Stimulated activated CD4-positive, alpha-beta T cell treated with anti-CD3 and anti-CD28 coated beads, Interleukin-1b, Interleukin-23, amount 100 ng/mL, for 48 hours (primary cell): Measurements from ENCODE around the gene SLC4A8.
A peak's percentile ranks its signal among the peaks of the same experiment; 100 is the strongest.
"Not testable (repeated sequence)": the region's sequence is repeated elsewhere in the genome, so short reads cannot be mapped to it uniquely, and the experiment has no call there.

Experiments
- DNase-seq: peaks from one replicate; pipeline ENCODE4 v3.0.0-alpha.2; 2020

Gene SLC4A8

DNA sequence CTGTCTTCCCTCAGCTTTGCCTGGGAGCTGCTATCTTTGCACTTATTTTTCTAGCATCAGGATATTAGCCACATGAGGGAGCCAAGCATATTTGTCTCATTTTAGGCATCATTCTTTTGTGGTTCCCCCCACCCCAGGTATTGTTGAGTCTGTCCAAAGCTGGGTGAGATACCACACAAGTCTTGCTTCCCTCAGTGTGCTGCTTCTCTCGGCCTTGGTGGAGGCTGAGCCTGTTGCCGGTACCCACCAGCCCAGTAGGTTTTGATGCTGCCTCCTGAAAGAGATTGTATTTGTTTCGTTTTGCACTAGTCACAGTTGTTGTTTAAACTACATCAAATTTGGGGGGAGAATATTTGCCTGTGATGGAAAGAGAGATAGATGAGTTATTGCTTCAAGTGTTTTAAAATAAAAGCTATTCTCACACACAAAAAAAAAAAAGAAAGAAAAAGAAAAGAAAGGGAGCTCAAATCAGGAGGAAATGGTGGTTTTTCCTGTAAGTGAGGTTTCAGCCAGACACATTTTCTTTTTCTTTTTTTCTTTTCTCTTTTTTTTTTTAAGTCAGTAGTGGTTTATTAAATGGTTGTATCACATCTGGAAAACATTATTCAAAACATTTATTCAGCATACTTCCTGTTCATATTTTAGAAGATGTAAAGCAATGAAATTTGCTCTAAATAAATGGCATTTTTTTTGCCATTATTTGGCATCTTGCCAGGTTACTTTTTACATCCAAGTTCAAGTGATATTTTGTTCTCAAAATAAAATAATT, 58.5 kb downstream of the SLC4A8 start:
- DNase-seq = peak; percentile 20

DNA sequence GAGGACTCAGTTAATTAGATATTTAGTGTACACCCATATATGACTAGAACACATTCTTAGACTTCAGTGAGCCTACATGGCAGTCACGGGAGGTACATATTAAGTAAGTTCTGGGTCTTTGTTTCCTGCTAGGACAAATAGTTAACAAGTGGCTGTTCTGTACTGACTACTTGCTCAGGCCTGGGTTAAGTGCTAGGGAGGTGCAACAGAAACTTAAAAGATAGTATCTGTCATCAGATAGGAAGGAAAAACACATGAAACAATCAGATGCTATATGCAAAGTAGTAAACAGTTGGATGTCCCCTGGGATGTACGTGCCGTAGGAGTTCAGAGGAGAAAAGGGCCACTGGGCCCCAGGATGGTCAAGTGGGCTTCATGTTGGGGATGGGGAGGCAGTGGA, 59.5 kb downstream of the SLC4A8 start:
- no peak for DNase-seq

DNA sequence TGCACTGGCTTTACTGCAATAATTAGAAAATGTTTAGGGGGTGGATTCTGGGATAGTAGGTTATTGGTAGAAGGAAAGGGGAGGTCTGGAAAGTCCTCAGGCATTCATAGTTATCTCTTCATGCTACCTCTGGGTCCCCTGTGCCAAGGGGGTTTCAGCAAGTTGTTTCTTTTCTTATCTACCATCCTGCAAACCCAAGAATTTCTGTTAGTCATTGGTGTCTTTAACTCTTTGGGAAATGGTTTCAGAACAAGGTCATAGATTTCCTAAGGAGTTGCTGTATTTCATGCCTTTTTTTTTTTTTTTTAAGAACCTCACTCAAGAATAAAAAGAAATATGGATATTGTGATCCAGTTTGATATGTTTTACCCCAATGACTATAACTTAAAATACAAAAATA, 63.6 kb downstream of the SLC4A8 start:
- DNase-seq = no peak

DNA sequence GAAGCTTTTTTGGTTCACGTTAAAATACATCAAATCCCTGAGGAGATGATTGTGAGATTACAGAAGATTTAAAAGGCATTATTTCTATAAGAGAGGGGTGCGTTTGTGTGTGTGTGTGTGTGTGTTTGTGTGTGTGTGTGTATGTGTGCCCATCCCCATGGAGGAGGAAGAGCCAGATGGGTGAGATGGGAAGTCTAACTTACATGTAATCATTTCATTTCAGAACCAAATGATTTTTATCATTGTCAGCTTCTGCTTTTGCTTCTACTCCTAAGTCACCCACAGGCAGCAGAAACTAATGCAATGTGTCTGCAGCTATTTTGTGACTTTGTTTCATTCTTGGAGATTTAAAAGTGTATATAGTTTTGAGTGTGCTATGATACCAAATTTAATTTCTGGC, 68.7 kb downstream of the SLC4A8 start:
- DNase-seq = no peak

DNA sequence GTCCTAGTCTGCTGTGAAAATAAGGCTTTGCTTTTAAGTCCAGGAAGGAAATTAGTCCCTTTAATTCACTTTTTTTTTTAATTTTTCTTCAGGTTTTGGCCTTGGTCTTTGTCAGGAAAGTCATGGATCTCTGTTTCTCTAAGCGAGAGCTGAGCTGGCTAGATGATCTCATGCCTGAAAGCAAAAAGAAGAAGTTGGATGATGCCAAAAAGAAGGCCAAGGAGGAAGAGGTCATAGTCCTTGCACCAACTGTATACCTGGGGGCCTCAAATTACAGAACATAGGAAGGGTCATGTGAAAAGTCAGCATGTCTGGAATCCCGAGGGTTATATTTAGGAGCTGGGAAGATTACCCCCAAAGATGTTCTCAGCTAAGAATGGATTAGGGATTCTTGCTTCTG, 72.3 kb downstream of the SLC4A8 start:
- DNase-seq = no peak

DNA sequence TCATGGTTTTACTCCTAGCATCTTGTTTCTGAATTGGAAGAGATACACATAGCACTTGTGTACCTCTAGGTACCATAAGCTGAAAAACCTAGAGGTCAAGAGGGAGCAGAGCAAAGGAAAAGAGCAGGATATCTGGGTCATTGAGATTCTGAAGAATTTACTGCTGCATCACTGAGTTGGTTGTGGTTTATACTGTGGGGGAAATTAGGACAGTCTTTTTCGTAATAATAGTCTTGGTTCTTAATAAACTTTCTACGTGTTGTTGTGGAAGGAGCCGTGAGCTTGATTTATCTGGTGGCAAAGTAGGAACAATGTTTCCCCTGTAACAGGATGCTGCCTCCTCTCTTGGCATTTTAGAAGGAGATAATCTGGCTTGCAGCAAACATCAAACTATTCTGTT, 80.2 kb downstream of the SLC4A8 start:
- no peak for DNase-seq

DNA sequence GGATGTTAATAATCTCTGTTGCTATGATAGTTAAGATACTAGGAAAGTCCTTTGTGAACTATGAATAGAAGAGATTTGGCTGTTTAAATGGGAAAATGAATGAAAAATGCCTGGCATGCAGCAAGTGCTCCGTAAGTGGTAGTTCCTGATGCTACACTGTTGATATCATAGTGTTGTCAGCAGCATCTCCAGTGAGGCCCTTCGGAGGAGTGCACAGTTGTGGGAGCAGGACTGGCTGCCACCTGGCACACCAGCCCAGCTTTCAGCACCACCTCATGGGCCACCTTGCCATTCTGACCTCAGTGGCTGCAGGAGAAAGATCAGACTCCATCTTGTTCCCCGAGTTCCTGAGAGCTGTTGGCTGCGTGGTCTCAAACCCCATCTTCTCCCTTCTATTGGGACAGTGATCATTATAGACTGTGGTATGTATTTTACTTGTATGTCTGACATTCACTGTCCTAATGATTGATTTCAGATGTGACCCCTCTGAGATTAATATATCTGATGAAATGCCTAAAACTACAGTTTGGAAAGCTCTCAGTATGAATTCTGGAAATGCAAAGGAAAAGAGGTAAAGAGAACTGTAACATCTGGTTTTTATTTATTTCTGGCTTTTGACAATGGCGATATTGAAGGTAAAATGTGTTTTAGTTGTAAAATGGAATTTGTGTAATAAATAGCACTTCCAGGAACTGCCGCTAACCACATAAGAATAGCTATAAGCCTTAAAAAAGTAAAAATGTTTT, 80.9 kb downstream of the SLC4A8 start:
- no peak for DNase-seq

DNA sequence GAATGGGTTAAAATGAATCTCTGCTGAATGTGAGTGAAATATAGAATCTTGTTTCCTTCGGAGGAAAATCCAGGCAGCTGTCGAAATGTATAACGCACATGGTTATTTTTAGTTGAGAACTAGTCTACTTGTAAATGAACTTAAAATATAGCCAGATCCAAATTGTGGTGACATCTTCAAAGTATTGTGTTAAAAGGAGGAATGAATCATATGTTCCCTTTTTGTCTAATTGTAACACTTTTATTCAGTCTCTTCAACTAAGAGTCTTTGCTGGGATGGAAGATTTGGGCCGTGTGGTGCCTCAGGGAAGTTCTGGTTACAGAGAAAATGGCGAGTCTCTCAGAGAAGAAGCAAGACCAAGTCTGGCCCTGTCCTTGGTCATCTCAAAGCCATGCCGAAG, 82.5 kb downstream of the SLC4A8 start:
- DNase-seq = no peak

DNA sequence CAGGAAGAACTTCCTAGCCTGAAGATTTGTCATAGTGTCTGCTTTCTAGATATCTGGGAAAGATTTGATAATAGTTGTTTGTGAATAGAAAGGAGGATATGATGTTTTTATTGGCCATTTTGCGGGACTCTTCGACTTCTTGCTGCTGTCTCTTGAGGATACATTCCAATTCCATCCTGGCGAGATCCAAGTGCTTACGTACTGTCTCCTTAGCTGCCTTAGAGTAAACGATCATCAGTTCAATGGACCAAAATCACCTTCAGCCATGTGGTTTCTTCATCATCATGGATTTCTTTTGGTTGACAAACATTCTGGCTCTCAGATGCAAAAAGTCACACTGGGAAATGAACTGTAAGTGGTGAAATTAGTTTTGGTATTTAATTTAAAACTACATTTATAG, 83.7 kb downstream of the SLC4A8 start:
- DNase-seq = no peak

DNA sequence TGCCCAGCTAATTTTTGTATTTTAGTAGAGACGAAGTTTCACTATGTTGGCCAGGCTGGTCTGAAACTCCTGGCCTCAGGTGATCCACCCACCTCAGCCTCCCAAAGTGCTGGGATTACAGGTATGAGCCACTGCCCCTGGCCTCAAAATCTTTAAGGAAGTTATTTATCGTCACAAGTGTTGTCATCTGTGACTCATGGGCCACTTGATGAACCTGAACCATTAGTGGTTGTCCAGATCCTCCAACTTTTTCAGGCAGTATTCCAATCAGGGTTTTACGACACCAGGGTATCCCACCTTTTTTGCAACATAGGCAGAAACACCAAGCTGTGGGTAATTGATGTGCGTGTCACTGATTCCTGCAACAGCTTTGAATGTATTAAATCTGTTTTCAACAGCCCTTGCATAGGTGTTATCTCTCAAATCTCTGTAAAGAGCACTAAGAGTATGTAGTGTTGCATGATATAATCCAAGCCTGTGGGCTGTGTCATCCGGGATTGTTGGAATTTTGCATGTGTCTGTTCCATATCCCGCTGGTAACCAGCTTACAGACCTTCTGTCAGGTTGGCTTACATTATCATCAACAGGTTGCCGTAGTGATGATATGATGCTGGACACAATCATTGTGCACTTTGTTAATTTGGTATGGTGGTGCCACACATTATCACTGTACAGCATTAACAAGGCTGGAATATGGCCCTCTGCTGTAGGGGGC, 87.1 kb downstream of the SLC4A8 start:
- DNase-seq = no peak

DNA sequence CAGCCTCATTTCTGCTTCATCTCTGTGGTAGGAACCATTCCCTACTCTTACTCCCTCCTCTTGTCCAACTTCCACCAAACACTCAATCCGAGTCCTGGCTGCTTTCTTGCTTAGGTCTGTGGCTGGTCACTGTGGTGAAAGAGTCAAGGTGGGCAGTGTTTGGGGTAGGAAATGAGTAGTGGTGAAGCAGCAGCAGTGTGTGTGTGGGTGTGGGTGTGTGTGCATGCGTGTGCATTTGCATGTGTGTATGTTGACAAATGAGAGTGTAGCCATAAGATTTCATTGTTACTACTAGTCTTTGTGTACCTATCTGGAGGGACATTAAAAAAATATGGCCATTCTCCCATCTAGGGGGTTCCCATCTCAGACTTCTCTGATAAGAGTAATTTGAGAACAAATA, 87.8 kb downstream of the SLC4A8 start:
- DNase-seq = no peak

DNA sequence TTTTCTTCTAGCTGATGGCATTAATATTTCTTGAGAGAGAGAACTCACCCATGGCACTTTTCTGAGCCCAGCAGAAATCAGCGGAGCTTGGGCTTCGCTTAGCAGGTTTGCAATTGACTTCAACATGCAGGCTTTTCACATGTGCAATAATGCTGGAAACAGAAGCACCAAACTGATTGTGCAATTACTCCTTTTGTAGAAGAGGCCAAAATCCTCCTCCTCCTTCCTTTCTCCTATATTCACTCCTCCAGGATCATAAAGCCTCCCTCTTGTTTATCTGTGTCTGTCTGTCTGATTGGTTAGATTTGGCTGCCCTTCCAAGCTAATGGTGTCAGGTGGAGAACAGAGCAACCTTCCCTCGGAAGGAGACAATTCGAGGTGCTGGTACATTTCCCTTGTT, 90.4 kb downstream of the SLC4A8 start:
- DNase-seq = not testable (repeated sequence)

DNA sequence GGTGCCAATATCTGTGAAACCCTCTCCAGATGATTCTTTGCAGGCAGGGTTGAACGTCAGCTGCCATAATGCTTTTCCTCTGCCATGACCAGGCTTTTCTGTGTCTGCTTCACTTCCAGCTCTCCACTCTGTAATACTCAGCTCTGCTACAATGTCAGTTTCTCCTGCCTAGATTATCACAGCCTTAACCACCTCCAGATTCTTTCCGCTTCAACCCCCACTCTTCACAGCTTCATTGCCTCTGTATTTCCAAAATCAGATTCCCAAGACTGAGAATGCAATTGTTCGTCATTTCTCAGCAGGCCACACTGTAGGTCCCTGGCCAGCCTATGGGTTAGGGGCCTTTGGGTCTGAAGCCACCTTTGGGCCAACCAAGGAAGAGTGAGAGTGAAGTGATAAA, 92.7 kb downstream of the SLC4A8 start:
- DNase-seq = no peak

DNA sequence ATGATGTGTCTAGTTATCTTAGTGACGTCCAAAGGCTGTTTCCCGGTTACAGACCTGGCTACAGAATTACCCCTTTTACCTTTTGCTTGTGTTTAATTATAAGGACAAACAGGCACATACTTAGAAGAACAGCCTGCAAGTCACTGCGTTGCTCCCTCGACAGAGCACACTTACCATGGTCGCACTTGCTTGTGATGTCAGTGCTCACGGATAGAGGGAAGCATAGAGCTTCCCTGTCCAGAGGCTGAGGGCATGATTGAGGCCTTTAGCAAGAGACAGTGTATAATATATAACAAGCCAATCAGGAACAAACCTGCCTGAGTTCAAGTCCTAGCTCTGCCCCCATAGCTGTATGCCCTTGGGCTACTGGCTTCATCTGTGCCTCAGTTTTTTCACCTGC, 93.2 kb downstream of the SLC4A8 start:
- no peak for DNase-seq

DNA sequence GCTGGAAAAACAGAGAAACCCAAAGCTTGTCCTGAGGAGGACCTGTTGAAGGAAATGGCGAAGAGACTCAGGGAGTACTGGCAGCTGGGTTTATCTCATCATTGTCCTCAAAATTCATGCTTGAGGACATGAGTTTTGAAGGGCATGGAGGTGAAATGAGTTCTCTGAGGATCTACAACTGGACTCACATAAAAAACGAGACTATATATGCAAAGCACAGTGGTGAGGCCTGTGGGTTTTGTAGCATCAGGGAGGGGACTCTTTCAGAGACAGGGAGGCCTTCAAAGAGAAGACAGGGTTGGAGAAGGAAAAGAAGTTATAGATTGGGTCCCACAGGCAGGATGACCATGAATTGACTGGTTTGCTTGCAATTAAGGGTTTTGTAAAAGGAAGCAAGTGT, 95.1 kb downstream of the SLC4A8 start:
- DNase-seq = no peak

DNA sequence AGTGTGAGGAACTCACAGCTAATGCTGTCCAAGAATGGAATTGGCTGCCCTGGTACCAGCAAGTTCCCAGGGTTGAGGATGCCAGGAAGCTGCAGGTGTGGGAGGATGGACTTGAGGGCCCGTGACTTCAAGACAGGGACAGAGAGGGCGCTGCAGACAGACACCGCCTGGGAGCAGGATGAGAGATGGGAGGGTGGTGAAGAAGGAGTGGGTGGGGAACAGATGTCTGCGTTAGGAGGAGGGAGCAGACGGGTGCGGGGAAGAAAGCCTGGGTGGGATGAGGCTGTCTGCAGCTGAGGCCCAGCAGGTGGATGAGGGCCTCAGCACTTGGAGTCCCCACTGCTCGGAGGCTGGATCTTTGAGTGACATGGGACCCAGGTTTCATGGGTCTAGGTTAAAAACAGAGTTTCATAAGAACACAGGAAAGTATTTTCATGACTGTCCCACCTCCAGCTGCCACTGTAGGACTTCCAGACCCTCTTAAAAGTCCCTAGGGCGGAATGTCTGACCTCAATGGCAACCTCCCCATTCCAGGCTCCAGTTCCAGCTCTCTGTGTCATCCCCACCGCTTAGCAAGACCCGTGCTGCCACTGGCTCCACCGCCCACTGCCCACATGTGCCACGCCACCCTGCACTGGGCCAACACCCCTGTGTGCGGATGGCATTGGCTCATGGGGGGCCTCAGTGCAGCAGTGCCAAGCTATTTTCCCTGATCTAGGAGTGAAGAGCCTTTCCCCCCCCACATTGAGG, 96.1 kb downstream of the SLC4A8 start:
- DNase-seq = no peak

DNA sequence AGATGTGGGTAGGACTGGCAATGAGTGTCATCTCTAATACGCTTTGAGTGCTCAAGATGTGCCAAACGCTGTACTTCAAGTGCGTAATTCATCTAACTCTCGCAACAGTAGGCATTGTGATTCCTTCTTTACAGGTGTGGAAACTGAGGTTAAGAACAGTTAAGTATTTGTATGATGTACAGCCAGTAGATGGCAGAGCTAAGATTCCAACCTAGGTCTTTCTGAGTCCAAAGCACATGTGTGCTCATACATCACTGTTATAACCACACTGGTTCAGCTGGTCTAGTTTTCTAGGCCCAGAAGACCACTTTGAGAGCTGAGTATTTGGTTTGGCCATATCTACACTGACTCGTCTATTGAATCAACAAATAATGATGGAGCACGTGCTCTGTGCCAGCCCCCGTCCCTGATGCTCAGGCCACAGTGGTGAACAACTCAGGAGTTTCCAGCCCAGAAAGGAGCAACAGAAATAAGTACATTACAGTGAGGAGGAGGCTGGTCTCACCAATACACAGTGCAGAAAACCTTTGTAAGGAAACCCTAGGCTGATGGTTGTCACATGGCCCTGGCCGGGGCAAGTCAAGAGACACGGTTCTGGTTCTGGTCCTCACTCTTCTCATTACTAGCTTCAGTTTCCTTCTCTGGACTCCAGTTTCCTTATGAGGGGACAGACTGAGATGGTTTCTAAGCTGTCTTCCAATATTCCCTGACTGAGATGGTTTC, 97.1 kb downstream of the SLC4A8 start:
- no peak for DNase-seq

DNA sequence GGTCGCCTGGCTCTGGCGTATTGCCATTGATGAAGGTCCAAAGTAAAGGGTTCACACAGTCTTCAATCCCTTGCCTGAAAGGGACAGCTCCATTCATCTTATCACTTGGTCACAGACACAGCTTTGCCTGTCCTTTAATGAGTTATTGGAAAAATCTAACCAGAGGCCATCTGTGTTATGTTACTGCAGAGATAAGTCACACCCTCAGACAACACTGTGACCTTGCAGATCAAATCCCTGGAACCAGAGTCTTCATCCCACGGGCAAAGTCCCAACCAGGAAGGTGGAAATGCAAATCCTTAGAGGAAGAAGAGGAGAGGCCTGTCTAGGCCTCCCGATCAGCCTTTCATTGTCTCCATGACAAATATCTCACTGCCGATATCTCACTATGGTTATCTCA, 98.1 kb downstream of the SLC4A8 start:
- DNase-seq = no peak

DNA sequence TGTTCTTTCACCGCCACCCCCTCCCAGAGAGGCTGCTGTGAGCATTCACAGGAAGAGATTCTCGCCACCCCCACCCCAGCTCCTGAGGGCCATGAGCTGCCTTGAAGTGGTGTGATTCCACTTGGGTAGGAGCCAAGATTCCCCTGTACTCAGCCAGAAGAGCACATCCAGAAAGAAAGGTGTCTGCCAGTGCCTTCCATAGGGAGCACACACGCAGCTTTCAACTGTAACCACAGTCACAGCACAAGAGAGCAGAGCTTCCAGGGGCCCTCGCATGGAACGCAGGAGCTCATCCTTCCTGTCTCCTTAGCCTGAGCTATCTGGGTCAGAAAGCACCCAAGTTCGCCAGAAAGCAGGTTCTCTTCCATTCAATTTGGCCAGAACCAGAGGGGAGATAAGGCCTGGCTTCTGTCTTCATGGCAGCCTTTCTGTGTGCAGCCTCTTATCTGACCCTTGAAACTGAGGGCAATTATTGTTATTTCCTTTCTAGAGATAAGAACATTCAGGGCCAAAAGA, 99.8 kb downstream of the SLC4A8 start:
- DNase-seq = no peak

DNA sequence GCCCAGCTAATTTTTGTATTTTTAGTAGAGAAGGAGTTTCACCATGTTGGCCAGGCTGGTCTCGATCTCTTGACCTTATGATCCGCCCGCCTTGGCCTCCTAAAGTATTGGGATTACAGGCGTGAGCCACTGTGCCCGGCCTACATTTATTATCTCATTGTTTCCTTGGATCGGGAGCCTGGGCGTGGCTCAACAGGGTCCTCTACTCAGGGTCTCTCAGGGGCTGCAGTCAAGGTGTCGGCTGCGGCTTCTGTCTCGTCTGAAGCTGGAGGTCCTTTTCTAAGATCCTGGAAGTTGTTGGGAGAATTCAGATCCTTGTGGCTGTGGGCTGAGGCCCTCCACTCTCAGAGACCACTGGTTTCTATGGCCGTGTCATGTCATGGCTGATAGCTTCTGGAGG, 100.9 kb downstream of the SLC4A8 start:
- no peak for DNase-seq

DNA sequence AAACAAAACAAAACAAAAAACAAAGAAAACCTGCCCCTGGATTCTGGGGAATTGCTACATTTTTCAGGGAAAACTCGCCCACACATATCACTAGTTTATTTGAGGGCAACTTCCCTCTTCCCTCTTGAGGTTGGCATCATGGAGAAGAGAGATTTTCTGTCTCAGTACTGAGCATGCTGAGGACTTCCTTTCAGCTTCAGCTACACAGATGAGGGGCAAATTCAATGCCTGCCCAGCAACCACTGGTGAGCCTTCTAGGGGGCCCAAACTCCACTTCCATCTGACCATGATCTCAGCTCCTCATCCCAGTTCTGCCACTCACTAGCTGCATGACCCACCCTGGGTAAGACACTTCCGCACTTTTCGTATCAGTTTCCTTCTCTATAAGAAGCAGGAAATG, 103.3 kb downstream of the SLC4A8 start:
- no peak for DNase-seq
